ENCODE results near the gene NFE2L1.
A peak's percentile ranks its signal among the peaks of the same experiment; 100 is the strongest.

NFE2L1 gene

GRCh38 chr17:48107137-48108055 is 59.2 kb downstream of the NFE2L1 start, which contains the start of gene SNX11:
TSS of gene SNX11 (plus strand) at chr17:48107766. CDS start at chr17:48112044, 4,278 bp downstream.
- peak; percentile 87 to 91 for DNase-seq (ENCODE audit: low read depth in 2 of 2)

GRCh38 chr17:48110761-48111160 is 62.6 kb downstream of the NFE2L1 start:
- no peak for DNase-seq (ENCODE audit: low read depth in 2 of 2)

Measured in stimulated activated CD4-positive, alpha-beta T cell treated with anti-CD3 and anti-CD28 coated beads, Interleukin-4, amount 100 ng/mL, for 48 hours (primary cell).